ENCODE data around the gene SDHB.
"Not testable (repeated sequence)": the region's sequence is repeated elsewhere in the genome, so short reads cannot be mapped to it uniquely, and the experiment has no call there.

The SDHB gene

GRCh38 chr1:17075470-17076255, 21.8 kb upstream of the SDHB start:
- no peak for DNase-seq (ENCODE audit: low read depth)

GRCh38 chr1:17071794-17072193, 18.0 kb upstream of the SDHB start:
- DNase-seq (ENCODE audit: low read depth): no peak

DNA sequence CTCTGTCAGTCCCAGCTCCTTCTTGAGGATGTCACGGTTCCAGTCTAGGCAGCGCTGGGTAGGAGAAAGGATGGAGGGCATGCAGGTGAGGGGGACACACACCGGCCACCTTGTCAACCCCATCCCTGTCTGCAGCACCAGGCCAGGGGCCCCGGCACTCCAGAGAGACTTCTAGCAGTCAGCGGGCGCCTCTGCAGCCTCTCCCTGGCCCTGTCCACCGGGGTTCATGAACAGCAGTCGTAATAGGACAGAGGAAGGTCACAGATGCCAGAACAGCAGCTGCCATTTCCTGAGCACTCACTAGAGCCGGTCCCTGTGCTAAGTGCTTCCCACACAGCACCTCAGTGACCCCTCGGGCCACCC, 16.3 kb upstream of the SDHB start:
- no peak for DNase-seq (ENCODE audit: low read depth)

DNA sequence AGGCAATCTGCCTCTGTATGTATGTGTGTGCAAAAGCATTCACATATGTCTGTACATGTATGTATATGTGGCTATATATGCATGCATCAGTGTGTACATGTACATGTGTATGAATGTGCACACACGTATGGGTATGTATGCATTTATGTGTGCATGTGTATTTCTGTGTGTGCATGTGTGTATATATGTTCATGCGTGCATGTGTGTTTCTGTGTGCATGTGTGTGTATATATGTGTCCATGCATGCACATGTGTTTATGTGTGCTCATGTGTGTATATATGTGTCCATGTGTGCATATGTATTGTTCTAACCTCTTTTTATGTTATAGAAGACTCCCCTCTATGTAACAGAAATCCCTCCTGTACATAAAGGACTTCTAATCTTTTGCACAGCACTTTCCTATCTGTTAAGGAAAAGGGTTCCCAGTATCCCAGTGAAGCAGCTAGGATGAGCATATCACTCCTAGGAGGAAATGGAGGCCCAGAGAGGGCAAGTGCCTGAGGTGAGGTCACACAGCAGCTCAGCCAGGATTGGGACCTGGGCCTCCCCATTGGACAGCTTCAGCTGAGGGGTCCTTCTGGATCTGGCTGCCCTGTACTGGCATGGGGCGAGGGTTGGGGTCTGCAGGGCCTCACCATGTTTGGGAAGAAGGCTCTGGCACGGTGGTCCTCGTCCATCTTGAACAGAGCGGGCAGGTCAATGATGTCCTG, 15.8 kb upstream of the SDHB start:
- DNase-seq (ENCODE audit: low read depth): no peak

DNA sequence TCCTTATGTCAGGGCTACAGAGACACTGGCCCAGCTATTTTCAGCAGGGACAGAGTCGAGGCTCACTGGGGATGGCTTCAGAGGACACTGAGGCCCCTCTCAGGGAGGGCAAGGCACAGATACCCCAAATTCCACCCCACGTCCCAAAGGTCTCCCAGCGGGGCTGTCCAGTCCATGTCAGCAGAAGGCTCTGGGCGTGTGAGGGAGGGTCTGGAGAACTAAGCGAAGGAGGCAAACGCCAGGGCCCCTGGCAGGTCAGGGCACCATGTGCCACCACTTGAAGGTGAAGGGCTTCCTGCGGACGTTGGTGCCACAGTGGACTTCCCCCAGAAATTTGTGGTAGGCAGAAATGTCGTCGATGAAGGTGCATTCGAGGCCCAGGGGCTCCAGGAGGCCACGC, 15.0 kb upstream of the SDHB start:
- no peak for DNase-seq (ENCODE audit: low read depth)

- DNase-seq (ENCODE audit: low read depth): no peak
These were observed 13.8 kb upstream of the SDHB start for GRCh38 chr1:17067465-17068240.

- DNase-seq (ENCODE audit: low read depth): no peak
These were observed 13.2 kb upstream of the SDHB start for GRCh38 chr1:17067069-17067426.

- no peak for DNase-seq (ENCODE audit: low read depth)
These were observed 12.7 kb upstream of the SDHB start for GRCh38 chr1:17066361-17067068.

- no peak for DNase-seq (ENCODE audit: low read depth)
These were observed 11.8 kb upstream of the SDHB start for GRCh38 chr1:17065666-17066065.

DNA sequence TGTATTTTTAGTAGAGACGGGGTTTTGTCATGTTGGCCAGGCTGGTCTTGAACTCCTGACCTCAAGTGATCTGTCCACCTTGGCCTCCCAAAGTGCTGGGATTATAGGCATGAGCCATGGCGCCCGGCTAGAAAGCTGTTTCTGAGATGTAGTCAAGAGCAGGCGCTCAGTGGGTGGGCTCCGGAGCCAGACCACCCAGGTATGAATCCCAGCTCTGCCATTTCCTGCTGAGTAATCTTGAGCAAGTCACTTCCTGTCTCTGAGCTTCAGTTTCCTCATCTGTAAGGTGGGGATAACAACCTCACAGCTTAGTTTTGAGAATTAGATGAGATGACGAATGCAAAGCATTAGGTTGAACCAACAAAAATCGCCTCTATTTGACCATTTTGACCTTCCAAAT, 8.9 kb upstream of the SDHB start:
- DNase-seq (ENCODE audit: low read depth): not testable (repeated sequence)

DNA sequence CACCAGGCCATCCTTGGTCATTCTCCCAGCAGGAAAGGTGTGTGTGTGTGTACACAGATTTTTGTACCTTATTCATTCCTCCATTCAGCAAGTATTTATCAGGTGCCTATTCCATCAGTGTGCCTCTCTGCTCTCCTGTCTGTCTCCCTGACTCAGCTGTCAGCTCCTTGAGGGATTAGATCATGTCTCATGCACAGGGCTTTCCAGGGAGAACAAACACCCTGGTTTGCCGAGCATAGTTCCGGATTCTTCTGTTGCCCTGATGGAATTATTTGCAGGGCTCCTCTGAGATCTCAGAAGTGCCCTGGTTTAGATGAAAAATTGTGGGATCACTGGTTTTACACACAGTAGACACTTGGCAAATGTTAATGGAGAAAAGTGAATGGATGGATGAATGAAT, 8.1 kb upstream of the SDHB start:
- no peak for DNase-seq (ENCODE audit: low read depth)

DNA sequence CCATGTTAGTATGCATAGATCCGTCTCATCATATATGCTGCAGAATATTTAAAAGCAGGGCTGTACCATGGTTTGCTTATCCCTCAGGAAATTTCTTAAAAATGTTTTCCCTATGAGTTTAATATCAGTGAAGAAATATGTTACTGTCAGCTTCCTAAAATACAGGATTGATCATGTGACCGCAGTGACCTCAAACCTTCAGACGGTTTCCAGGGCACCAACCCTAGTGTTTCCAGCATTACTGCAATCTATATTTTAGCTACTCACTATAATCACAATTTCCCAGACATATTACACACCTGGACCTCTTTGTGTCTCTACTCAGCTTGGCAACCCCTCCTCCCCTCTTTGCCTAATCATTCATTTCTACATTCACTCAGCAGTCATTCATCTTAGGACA, 7.7 kb upstream of the SDHB start:
- no peak for DNase-seq (ENCODE audit: low read depth)

GRCh38 chr1:17060306-17060749, 6.5 kb upstream of the SDHB start:
- no peak for DNase-seq (ENCODE audit: low read depth)

DNA sequence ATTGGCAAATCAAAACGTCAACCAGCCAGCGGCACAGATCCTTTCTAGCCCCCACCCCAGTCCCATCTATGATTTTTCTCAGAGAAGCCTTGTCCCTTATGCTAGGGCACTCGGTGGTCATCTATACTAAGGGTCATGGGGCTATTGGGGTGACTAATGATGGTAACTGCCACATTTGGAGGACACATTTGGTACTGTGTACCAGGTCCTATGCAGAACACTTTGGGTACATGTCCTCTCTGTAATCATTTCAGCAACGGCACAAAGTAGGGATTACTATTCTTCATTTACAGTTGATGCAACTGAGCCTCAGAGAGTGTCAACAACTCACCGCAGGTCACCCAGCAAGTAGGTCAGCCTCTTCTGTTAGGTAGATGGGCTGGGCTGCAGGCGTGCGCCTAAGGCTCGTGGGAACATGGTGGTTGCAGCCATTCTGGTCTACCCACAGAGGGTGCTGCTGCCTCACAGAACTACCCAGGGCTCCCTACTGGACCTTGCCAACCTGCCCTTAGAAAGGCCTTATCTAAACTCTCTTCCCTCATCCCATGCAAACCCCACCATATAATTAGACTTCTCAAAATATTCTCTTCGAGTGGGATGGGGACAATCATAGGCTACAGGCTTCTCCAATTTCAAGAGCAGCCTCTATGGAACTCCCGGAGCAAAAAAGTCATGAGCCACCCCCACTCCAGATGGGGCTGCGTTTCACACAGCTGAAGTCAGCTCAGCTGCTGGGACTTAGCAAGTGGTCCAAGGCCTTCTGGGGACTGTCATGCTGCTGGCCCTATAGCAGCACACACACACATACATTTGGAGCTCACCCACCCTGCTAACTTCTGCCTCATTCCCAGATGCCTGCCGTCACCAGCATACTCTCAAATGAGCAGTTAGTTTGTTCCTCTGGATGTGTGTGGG, 5.8 kb upstream of the SDHB start:
- DNase-seq (ENCODE audit: low read depth): peak; percentile 41

DNA sequence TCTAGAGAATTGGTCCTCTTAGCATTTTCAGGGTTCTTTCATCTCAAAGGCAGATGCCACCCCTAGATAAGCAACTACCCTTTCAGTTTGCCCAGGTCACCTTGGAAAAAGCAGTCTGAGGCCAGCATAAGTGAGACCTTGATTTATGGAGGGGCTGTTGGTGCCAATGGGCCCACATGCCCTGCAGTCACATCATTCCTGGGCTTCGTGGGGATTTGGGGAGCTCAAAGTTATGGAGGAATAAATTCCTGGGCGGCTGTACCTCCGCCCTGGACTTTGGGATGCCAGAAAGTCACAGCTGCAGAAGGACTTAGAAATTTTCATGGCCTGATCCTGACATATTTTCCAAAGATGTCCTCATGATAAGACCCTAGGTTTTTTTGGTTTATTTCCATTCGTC, 2.7 kb upstream of the SDHB start:
- DNase-seq (ENCODE audit: low read depth): no peak

- no peak for DNase-seq (ENCODE audit: low read depth)
These were observed 2.0 kb upstream of the SDHB start for GRCh38 chr1:17055801-17056200.

DNA sequence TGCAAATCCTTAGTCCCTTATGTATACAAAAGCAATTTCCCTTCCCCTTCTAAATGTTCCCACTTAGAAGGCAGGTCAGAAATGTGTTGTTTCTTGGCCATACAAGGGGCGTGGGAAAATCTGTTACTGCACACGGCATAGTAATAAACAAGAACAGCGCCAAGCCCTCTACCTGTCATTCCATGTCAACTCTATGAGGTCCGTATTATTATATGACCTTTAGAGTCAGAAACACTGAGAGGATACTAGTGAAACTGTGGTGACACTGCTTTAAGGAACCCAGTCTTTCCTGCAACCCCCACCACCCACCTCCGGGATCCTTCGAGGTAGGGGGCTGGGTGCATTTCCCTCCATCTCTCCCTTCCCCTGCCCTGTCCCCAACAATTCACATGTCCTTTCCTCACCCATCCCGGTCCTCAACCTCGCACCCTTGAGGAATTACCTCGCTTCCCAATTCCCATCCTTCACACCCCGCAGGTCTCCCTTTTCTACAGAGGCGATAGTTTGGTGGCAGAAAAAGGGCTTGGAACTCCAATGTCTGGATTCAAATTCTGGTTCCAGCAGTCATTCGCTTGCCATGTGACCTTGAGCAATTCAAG, 647 bp downstream of the SDHB start:
- DNase-seq (ENCODE audit: low read depth): no peak

DNA sequence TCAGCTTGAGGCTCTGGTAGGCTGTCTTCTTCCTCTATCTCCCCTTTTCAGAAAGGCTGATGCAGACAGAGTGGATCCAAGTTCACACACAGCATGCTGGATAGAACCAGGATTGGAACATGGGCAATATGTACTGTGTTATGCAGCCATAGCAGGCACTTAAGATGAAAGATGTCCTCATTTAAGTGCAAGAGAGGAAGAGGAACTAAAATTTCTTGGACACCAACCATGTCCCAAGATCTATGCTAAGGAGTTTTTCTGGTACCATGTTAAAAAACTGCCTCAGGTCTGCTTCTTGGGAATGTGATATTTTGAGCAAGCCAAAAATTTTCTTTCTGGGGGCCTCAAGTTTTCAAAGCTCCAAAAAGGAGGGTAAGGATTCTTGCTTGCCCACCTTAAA, 1.2 kb downstream of the SDHB start:
- DNase-seq (ENCODE audit: low read depth): no peak

DNA sequence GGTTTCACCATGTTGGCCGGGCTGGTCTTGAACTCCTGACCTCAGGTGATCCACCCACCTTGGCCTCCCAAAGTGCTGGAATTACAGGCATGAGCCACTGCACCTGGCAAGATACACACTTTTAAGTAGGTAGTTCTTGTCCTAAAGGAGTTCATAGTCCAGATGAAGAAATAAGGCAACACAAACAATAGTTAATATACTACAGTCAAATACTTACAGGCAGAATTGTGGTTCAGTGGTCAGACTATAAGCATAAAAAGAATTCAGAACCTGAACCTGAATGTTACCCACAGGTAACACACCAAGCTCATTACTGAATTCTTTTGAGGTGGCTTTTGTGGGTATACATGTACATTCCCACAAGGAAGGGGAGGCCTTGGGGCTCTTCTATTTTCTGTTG, 1.8 kb downstream of the SDHB start:
- DNase-seq (ENCODE audit: low read depth): no peak

- no peak for DNase-seq (ENCODE audit: low read depth)
These were observed 5.9 kb downstream of the SDHB start for GRCh38 chr1:17047924-17048323.

- DNase-seq (ENCODE audit: low read depth): no peak
These were observed 7.5 kb downstream of the SDHB start for GRCh38 chr1:17046334-17046657.

All from non-pigmented ciliary epithelial cell (primary cell).